GM13976 (cell line): ENCODE measurements around the gene AMER2.

Experiments used
- DNase-seq: peaks from one replicate; pipeline ENCODE4 v3.0.0; 2012; ENCODE audit warnings: low spot score
- in situ Hi-C: fragments of 300-500 bp; cut with MboI; formaldehyde crosslinking; loops from one replicate; pipeline ENCODE4 v1.12.0; 2022; ENCODE audit warnings: low sequenced_read_pairs, mixed read lengths, inconsistent platforms; ENCODE audit not compliant: unreplicated experiment
- TF ChIP-seq, protein P1 (sequence below): IDR thresholded peaks from 2 replicates; pipeline ENCODE4 v1.5.1; 2012; ENCODE audit warnings: borderline replicate concordance, mild to moderate bottlenecking; ENCODE audit not compliant: insufficient read depth; ENCODE audit errors: extremely low read depth, missing control alignments, control extremely low read depth

Gene AMER2

DNA sequence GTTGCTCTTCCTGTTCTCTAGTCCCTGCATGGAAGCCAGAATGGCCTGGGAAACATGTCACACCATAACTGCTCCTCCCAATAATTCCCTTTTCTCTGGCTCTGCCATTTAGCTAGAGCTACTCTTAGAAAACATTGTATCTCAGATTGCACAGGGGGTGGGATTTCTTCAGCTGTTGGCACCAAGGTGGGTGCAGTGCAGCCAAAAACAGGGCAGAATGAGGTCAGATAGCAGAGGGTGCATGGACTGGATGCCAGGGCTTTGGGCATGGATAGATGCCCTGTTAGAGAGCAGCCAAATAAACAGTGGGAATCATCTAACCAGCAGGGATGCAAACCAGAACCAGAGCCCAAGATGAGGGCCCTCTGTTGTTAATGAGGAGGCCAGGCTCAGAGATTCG is 4.9 kb upstream of the AMER2 start:
- DNase-seq, result no peak
- TF ChIP-seq, protein P1, sequence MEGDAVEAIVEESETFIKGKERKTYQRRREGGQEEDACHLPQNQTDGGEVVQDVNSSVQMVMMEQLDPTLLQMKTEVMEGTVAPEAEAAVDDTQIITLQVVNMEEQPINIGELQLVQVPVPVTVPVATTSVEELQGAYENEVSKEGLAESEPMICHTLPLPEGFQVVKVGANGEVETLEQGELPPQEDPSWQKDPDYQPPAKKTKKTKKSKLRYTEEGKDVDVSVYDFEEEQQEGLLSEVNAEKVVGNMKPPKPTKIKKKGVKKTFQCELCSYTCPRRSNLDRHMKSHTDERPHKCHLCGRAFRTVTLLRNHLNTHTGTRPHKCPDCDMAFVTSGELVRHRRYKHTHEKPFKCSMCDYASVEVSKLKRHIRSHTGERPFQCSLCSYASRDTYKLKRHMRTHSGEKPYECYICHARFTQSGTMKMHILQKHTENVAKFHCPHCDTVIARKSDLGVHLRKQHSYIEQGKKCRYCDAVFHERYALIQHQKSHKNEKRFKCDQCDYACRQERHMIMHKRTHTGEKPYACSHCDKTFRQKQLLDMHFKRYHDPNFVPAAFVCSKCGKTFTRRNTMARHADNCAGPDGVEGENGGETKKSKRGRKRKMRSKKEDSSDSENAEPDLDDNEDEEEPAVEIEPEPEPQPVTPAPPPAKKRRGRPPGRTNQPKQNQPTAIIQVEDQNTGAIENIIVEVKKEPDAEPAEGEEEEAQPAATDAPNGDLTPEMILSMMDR, result no peak
- in situ Hi-C loops, result no loop called here

DNA sequence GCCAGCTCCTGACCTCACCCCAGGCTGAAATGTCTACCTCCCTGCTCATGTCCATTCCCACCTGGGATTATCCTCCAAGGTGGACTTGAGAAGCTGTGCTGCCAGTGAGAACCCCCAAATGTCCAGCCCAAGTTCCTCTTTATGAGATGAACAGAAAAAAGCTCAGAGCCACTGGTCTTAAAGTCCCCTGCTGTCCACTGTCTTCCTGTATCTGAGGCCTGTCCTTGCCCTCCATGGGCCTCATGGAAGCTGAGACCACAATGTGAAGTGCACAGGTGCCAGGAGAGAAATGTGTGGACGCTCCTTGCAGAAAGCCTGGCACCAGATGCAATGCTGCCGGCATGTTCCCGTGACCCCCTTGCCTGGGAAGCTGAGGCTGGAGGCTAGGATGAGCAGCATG is 3.3 kb upstream of the AMER2 start:
- no peak for DNase-seq
- in situ Hi-C loops, result no loop called here
- TF ChIP-seq, protein P1, result no peak

DNA sequence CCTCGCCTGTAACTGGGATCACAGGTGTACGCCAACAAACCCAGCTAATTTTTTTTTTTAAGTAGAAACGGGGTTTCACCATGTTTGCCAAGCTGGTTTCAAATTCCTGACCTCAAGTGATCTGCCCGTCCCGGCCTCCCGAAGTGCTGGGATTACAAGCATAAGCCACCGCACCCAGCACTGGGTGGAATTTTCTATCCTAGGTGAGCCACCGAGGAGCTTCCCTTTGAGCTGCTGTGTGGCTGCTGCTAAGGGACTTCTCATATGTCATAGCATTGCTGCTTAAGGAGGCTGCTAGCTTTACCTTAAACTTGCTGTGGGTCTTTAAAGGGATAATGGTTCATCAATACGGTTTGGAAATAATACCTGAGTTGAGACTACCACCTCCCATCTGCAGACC is 2.9 kb upstream of the AMER2 start:
- DNase-seq, result no peak
- in situ Hi-C loops, result no loop called here
- TF ChIP-seq, protein P1, result no peak

DNA sequence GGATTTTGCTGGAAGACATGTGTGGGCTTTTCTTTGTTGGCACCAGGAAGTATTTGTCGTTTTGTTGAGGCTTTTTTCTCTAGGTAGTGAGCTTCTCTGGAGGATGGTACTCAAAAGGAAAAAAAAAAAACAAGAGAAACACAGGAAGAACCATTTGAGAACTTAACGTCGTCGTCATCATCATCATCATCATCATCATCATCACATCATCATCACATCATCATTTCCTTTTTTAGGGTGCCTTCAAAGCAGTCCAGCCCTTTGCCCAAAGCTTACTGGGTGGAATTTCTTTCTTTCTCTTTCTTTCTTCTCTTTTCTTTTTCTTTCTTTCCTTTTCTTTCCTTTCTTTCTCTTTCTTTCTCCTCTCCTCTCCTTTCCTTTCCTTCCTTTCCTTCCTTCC is 2.2 kb upstream of the AMER2 start:
- in situ Hi-C loops, result no loop called here
- no peak for DNase-seq
- TF ChIP-seq, protein P1, result no peak

DNA sequence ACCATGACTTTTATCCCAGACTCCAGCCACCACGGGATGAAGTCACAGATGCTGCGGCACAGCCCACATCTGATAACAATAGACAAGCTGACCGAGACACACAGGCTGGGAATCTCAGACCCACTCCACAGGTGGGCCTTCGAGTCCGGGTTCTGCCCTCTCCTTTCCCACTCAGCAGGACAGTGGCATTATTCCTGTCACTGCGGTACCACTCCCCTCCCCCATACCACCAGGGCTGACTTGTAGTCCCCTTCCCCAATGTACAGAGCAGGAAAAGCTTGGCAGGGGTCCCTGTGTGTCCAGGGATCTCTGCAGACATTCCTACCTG is 179 bp upstream of the AMER2 start:
- TF ChIP-seq, protein P1, result no peak
- in situ Hi-C loops, result no loop called here
- DNase-seq, result no peak

DNA sequence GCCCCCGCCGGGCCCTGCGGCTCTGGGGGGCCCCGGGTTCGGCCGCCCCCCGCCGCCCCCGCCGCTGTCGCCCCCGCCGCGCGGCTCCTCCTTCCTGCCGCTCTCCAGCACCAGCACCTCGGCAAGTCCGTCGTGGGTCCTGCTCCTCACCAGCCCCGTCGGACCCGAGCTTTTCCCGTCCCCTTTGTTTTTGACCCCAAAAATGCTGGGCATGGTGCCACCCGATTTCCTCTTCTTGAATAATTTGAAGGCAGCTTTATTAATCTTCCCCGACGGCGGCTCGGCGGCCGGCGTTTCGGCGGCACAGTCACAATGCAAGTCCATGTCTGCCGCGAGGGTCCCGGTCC is 945 bp downstream of the AMER2 start:
- DNase-seq, result peak; percentile 34
- TF ChIP-seq, protein P1, result no peak
- in situ Hi-C loops, result no loop called here

DNA sequence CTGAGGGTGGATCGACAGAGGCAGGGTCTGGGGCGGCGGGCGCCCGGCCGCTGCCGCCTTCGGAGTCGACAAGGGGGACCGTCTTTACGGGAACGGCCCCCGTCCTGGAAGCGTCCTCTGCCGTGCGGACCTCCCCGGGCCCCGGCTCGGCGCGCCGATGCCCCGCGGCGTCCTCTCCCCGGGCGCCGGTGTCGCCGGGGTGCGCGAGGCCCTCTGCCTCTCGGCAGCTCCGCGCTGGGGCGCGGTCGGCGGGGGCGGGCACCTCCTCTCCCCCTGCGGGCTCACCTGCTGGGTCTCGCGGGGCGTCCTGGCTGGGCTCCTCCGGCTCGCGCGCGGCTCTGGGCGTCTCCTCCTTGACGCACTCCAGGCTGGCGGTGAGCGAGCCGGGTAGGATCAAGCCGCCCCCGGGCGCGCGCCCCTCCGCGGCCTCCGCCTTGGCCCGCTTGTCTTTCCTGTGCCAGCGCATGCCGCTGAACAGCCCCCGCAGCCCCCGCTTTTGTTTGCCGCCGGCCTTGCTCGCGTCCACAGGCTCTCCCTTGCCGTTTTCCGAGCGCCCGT is 1.5 kb downstream of the AMER2 start:
- TF ChIP-seq, protein P1, result no peak
- in situ Hi-C loops, result no loop called here
- peak; percentile 49 for DNase-seq
